HUES6 (cell line): Measurements from ENCODE around the gene IL12A.
A peak's percentile ranks its signal among the peaks of the same experiment; 100 is the strongest.

Experiments used
- H3K27ac ChIP-seq: 2 replicates; pipeline ENCODE4 v1.7.0; 2013; ENCODE audit warnings: low read depth, mild to moderate bottlenecking, low read length, inconsistent platforms
- H3K27me3 ChIP-seq: 2 replicates; pipeline ENCODE4 v1.6.1; 2013; ENCODE audit warnings: low read length; ENCODE audit not compliant: control insufficient read depth, insufficient read depth
- H3K36me3 ChIP-seq: 2 replicates; pipeline ENCODE4 v1.6.1; 2013; ENCODE audit warnings: low read length; ENCODE audit not compliant: control insufficient read depth, insufficient read depth
- H3K4me1 ChIP-seq: 2 replicates; pipeline ENCODE4 v1.6.1; 2013; ENCODE audit warnings: low read length; ENCODE audit not compliant: control insufficient read depth, insufficient read depth
- H3K4me3 ChIP-seq: 2 replicates; pipeline ENCODE4 v1.5.1; 2013; ENCODE audit warnings: low read depth, low read length
- H3K9ac ChIP-seq: one replicate; pipeline ENCODE4 v1.6.1; 2013; ENCODE audit warnings: mild to moderate bottlenecking, low read length
- H3K9me3 ChIP-seq: 2 replicates; pipeline ENCODE4 v1.6.1; 2013; ENCODE audit warnings: low read depth, low read length; ENCODE audit not compliant: control insufficient read depth, insufficient read depth

The IL12A gene

DNA sequence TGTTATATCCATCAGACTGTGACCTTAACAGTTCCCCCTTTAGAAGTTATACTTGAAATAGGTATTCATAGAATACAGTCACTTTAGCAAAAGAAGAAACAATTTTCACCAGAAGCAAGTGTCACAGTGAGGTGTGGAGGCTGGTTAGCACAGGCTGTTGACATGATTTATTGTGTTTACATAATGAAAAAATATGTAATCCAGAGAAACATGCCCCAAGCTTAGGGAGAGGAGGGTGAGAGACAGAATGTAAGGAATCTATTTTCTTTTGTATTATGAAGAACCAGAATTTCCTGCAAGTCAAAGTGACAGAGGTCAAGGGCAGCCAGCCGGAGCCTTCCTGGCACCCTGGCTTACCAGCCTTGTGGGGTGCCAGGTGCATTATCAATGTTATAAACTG, 4.0 kb downstream of the IL12A start:
- Histone ChIP-seq H3K36me3 (no peaks in the 10 kb centered on the region), H3K27ac (no peak overlapping the region), H3K9ac (no peak overlapping the region), H3K27me3 (peaks cover 14% of the 10 kb centered on the region), H3K4me3 (no peak overlapping the region), H3K4me1 (peaks cover 16% of the 10 kb centered on the region), H3K9me3 (peaks cover 4% of the 10 kb centered on the region; the same call in 1 of the 2 replicates)

DNA sequence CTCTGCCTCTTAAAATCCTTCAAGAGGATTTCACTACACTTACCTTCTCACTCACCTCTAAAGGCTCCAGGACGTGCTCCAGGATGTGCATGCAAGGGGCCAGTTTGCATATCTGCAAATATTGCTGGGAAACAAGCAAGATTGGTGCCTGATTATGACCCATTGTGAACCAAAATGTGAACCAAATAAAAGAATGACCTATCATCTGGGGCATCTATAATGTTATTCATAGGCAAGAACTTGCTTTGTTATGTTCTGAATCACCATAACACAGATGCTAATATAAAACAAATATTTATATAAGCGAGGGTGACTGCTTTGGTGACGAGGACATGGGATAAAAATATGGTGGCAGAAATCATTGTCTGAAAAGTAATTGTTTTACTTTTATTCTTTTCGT, 5.5 kb downstream of the IL12A start:
- H3K27ac ChIP-seq: peak overlapping the region; percentile 2; the same call in 1 of the 2 replicates
- no peaks in the 10 kb centered on the region for H3K36me3 ChIP-seq

DNA sequence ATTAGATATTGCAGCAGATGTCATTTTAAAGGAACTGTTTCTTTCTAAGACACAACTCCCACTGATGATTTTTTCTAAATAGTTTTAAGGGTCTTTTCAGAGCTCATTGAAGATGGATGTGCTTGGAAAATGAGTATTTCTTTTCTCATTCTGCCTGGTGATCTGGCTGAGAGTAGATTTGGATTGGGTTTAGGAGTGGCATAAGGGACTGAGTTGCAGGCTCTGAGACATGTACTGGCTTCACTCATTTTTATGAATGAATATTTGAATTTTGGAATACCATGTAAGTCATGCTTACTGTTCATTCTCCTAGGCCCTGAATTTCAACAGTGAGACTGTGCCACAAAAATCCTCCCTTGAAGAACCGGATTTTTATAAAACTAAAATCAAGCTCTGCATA, 6.5 kb downstream of the IL12A start:
- H3K9ac ChIP-seq: no peak overlapping the region
- no peak overlapping the region for H3K27ac ChIP-seq
- H3K27me3 ChIP-seq: peaks cover under 1% of the 10 kb centered on the region; the same call in 1 of the 2 replicates
- H3K4me3 ChIP-seq: no peak overlapping the region
- H3K36me3 ChIP-seq: no peaks in the 10 kb centered on the region
- peaks cover 4% of the 10 kb centered on the region; the same call in 1 of the 2 replicates for H3K9me3 ChIP-seq
- H3K4me1 ChIP-seq: peaks cover 13% of the 10 kb centered on the region

More for the DNA sequence above, 5.5 kb downstream of the IL12A start:
- Histone ChIP-seq H3K27me3 (peaks cover 10% of the 10 kb centered on the region), H3K4me1 (peaks cover 13% of the 10 kb centered on the region), H3K9me3 (peaks cover 4% of the 10 kb centered on the region; the same call in 1 of the 2 replicates), H3K9ac (no peak overlapping the region), H3K4me3 (no peak overlapping the region)

GRCh38 chr3:159996018-159996417, 7.4 kb downstream of the IL12A start:
- H3K27me3 ChIP-seq: no peaks in the 10 kb centered on the region
- no peak overlapping the region for H3K27ac ChIP-seq
- H3K4me1 ChIP-seq: peaks cover 13% of the 10 kb centered on the region
- no peak overlapping the region for H3K4me3 ChIP-seq
- H3K36me3 ChIP-seq: no peaks in the 10 kb centered on the region
- no peak overlapping the region for H3K9ac ChIP-seq
- H3K9me3 ChIP-seq: peaks cover 4% of the 10 kb centered on the region; the same call in 1 of the 2 replicates

DNA sequence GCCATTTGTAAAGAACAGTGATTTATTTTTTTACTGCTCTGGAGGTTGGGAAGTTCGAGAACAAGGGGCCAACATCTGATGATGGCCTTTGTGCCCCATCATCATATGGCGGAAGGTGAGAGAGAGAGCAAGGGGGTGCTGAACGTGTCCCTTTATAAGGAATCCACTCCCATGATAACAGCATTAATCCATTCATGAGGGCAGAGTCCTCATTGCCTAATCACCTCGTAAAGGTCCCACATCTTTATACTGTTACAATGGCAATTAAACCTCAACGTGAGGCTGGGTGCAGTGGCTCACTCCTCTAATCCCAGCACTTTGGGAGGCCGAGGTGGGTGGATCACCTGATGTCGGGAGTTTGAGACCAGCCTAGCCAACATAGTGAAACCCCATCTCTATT, 8.3 kb downstream of the IL12A start:
- no peak overlapping the region for H3K4me3 ChIP-seq
- H3K27ac ChIP-seq: no peak overlapping the region
- H3K36me3 ChIP-seq: no peaks in the 10 kb centered on the region
- H3K4me1 ChIP-seq: peaks cover 13% of the 10 kb centered on the region
- 0 out of 2 replicates have a peak, but pooled peaks cover under 1% of the 10 kb centered on the region for H3K9me3 ChIP-seq
- H3K27me3 ChIP-seq: no peaks in the 10 kb centered on the region
- no peak overlapping the region for H3K9ac ChIP-seq

DNA sequence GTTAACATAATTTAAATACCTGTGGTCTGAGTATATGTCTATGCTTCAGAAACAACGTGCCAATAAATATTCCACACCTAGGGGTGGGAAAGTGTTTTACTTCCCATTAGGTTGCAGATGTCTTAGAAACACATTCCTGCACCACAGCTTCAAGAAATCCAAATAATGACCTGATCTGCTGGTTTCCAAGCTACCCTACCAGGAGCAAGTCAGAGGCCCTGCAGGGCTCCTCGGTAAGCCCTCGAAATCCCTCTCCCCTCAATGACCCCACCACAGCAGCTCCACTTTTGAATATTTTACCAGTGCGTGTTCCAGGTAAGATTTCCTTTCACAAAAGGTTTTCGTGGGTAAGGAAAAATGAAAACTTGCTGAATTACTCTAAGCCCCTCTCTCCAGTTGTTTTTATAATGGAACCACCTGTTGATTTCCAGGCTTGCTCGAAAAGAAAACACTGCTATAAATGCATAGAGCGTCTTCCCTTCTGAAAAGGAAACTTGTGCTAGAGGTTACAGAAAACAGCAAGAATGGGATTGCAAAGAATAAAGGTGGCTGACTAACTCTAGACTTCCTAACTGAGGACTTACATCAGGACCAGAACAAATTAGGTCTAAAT, 12.6 kb downstream of the IL12A start:
- no peak overlapping the region for H3K4me3 ChIP-seq
- no peaks in the 10 kb centered on the region for H3K9me3 ChIP-seq
- H3K9ac ChIP-seq: no peak overlapping the region
- no peaks in the 10 kb centered on the region for H3K4me1 ChIP-seq
- H3K27me3 ChIP-seq: no peaks in the 10 kb centered on the region
- H3K36me3 ChIP-seq: no peaks in the 10 kb centered on the region
- no peak overlapping the region for H3K27ac ChIP-seq

DNA sequence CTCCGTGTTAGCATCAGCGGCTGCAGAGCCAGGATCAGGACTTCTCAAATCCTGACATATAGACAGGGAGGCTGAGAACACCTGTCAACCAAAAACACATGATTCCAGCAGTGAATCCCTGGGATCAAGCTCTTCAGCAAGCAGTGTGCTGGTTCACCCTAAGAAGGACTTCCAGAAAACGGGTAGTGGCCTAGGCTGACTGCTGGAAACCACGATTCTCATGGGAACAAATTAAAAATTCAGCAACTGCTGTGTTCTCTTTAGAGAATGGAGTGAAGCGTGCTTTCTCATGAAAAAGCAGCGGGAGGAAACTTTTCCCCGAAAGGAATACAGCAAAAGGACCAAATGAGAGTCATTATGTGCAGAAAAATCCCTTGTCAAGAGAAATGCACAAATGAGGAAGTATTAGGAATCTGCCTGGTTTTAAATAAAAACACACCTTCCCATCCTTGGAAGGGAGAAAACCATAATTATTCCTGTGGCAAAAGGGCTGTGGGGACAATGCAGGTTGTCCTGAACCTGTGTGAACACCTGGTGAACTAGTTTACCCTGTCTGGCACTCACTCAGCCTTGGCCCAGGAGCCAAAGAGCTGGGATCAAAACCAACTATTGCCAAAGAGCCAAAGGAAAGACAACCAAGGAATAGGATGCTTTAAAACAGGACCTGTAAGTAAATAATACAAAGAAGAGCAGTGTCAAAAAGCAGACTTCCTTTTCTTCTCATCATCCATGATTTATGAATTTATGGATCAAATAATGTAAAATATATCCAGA, 13.4 kb downstream of the IL12A start:
- Histone ChIP-seq H3K9me3 (no peaks in the 10 kb centered on the region), H3K36me3 (no peaks in the 10 kb centered on the region), H3K4me1 (no peaks in the 10 kb centered on the region), H3K4me3 (no peak overlapping the region), H3K9ac (no peak overlapping the region), H3K27ac (no peak overlapping the region), H3K27me3 (no peaks in the 10 kb centered on the region)

DNA sequence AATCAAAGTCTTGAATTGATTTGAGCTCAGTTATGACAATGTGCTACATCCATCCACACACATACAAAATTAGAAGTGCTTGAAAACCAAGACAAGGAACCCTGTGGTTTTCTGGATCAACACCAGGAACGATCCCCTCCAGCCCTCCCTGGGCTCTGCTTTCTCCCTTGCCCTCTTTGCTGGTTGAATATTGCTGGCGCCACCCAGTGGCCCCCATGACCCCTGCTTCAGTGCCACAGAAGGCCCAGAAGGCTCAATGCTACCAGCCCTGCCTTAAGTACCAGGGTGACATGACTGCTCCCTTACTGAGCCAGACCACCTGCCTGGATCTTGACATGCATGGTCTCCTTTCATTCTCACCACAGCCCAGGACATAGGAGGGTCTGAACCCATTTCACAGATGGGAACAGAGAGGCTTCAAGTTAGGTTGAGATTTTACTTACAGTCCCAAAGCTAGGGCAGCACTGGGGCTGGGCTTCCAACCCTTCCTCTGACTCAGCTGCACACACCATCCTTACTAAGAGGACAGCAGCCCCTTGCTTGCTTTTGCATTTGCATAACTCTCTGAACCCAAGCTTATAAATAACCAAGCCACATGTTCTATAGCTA, 15.0 kb downstream of the IL12A start:
- H3K36me3 ChIP-seq: no peaks in the 10 kb centered on the region
- H3K27ac ChIP-seq: no peak overlapping the region
- no peaks in the 10 kb centered on the region for H3K27me3 ChIP-seq
- no peaks in the 10 kb centered on the region for H3K9me3 ChIP-seq
- no peaks in the 10 kb centered on the region for H3K4me1 ChIP-seq
- no peak overlapping the region for H3K4me3 ChIP-seq
- H3K9ac ChIP-seq: no peak overlapping the region

DNA sequence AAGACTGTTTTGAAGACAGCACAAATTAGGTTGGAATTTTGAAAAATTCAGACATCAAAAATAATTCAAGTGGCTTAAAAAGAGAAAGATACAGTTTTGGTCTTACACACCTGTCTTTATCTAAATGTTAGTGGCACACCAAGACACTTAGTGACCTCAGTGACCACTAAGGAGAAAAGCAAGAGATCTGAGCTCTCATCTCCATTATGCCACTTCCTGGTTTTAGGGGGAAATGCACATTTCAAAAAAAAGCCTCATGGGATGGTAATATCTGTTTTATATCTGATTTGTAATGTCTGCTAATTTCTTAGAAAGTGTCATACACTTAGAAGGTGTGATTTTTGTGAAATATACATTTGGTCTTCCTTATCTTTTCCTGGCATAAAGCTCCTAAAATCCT, 16.4 kb downstream of the IL12A start:
- Histone ChIP-seq H3K9me3 (no peaks in the 10 kb centered on the region), H3K4me3 (no peak overlapping the region), H3K36me3 (no peaks in the 10 kb centered on the region), H3K4me1 (no peaks in the 10 kb centered on the region), H3K27me3 (no peaks in the 10 kb centered on the region), H3K27ac (no peak overlapping the region), H3K9ac (no peak overlapping the region)

GRCh38 chr3:160006282-160007163, 17.9 kb downstream of the IL12A start:
- Histone ChIP-seq H3K36me3 (no peaks in the 10 kb centered on the region), H3K27ac (no peak overlapping the region)

More at GRCh38 chr3:160006282-160007163, 17.9 kb downstream of the IL12A start:
- no peaks in the 10 kb centered on the region for H3K4me1 ChIP-seq
- no peaks in the 10 kb centered on the region for H3K27me3 ChIP-seq
- no peak overlapping the region for H3K9ac ChIP-seq
- H3K4me3 ChIP-seq: no peak overlapping the region
- no peaks in the 10 kb centered on the region for H3K9me3 ChIP-seq
